Measurements from ENCODE around the gene NCBP2.

Gene NCBP2

GRCh38 chr3:196942226-196942914 is at the start of gene NCBP2:
Gene NCBP2 (minus strand): TSS chr3:196942528. CDS start chr3:196942503, 25 bp downstream.
- peak; percentile 98 for DNase-seq (ENCODE audit: low spot score)

- no peak for DNase-seq (ENCODE audit: low spot score)
Observed at GRCh38 chr3:196991581-196992460, 49.5 kb upstream of the NCBP2 start.

DNA sequence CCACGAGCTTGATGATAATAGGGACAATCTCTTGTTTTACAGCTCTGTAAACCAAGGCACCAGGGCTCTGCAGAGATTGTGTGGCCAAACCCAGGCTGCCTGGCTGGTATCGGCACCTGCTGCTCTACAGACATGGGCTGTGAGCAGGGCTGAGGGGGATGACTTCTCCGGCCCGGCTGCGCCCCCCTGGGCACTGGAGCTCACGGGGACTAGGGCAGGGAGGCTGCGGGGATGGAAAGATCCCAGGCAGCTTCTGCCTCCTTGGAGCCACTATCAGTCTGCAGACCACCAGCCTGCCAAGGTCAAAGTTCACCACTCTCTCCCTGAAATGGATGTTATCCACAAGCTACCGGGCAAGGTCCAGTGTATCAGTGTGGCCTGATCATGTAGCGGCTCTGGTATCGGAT is 48.3 kb upstream of the NCBP2 start:
- DNase-seq (ENCODE audit: low spot score): no peak

- DNase-seq (ENCODE audit: low spot score): peak; percentile 80
Observed at GRCh38 chr3:196989721-196990262, 47.5 kb upstream of the NCBP2 start.

GRCh38 chr3:196988241-196989029 is 46.1 kb upstream of the NCBP2 start:
- no peak for DNase-seq (ENCODE audit: low spot score)

GRCh38 chr3:196987022-196987421 is 44.7 kb upstream of the NCBP2 start:
- DNase-seq (ENCODE audit: low spot score): no peak

- peak; percentile 5 for DNase-seq (ENCODE audit: low spot score)
Observed at GRCh38 chr3:196985954-196986885, 43.9 kb upstream of the NCBP2 start.

DNA sequence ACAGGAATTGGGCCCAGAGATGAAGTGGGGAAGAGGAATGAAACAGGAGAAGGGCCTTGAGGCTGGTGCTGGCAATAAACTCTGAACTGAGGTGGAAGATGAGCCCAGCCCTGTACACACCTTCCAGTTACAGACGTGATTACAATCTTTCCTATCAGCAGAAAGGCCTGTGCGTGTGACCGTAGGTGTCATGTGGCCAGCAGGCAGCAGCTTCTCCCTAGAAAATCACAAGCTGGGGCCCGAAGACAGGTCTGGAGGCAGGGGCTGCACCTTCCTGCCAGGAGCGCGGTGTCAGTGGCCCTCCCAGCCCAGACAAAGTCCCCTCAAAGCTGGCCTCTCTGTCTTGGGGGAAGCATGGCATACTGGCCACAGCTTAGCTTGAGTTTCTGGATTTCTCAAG is 43.0 kb upstream of the NCBP2 start:
- peak; percentile 3 for DNase-seq (ENCODE audit: low spot score)

GRCh38 chr3:196983186-196983585 is 40.9 kb upstream of the NCBP2 start:
- DNase-seq (ENCODE audit: low spot score): no peak

DNA sequence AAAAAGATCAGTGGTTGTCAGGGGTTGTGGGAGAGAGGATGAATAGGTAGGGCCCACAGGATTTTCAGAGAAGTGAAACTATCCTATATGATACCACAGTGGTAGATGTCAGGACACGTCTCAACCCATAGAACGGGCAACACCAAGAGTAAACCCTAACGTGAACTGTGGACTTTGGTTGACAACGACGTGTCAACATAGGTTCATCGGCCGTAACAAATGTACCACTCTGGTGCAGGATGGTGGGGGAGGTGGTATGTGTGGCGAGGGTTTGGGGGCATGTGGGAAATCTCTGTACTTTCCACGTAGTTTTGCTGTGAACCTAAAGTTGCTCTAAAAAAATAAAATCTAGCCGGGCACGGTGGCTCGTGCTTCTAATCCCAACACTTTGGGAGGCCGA is 39.3 kb upstream of the NCBP2 start:
- DNase-seq (ENCODE audit: low spot score): no peak

- peak; percentile 60 for DNase-seq (ENCODE audit: low spot score)
Observed at GRCh38 chr3:196979545-196979944, 37.2 kb upstream of the NCBP2 start.

DNA sequence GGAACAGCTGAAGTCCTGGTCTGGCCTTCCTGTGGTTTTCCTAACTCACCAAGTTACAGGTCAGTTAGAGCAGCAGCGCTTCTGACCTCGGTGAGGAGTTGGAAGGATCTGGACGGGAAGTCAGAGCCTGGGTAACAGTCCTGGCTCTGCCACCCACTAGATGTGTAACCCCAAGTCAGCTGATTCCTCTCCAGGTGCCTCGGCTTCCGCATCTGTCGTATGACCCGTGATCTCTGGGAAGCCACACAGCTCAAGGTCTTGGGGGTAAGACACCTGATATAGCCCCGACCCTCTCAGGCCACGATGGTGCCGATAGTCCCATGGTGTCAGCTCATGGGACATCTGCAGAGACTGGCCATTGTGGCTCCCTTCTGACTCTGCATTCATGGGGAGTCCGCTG is 34.6 kb upstream of the NCBP2 start:
- DNase-seq (ENCODE audit: low spot score): no peak

- no peak for DNase-seq (ENCODE audit: low spot score)
Observed at GRCh38 chr3:196975349-196975748, 33.0 kb upstream of the NCBP2 start.

DNA sequence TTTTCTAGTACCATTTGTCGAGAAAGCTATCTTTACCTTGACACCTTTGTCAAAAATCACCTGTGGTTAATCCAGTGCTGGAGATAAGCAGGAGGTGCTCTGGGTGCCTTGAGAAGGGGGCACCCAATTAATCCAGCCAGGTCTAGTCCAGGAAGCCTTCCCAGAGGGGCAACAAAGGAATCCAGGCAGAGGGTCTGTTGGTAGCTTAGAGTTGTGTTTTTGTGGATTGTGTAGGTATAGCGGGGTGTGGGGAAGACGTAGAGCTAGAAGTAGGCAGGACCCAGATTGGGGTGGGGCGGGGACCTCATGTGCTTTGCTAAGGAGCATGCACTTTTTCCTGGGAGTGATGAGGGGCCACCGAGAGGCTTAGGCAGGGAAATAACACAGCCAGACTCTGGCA is 32.3 kb upstream of the NCBP2 start:
- DNase-seq (ENCODE audit: low spot score): no peak

DNA sequence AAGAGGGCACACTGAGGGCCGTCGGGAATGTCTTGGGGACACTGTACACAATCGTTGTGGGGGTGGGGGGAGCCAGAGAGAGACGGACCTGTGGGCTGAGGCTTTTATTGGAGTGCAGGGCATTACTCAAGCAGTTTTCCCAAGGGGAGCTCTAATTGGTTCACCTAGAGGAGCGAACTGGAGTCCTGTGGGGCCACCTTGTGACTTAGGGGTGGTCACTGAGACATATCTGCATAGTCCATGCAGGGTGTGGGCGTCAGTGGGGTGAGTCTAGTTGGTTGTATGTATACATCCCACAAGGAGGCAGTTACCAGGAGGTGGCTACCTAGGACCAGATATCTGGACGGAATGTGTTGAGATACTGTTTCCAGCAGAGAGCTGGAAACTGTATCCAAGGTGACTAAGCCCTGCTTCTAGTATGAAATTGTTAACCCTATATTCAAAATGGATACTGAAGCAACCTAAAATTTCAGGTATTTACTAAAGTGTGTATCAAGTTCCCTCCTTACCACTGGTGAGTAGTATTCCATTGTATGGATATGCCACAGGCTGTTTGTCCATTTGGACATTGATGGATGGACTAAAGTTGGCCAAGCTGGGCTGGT is 28.9 kb upstream of the NCBP2 start:
- no peak for DNase-seq (ENCODE audit: low spot score)

- DNase-seq (ENCODE audit: low spot score): no peak
Observed at GRCh38 chr3:196970547-196971093, 28.3 kb upstream of the NCBP2 start.

DNA sequence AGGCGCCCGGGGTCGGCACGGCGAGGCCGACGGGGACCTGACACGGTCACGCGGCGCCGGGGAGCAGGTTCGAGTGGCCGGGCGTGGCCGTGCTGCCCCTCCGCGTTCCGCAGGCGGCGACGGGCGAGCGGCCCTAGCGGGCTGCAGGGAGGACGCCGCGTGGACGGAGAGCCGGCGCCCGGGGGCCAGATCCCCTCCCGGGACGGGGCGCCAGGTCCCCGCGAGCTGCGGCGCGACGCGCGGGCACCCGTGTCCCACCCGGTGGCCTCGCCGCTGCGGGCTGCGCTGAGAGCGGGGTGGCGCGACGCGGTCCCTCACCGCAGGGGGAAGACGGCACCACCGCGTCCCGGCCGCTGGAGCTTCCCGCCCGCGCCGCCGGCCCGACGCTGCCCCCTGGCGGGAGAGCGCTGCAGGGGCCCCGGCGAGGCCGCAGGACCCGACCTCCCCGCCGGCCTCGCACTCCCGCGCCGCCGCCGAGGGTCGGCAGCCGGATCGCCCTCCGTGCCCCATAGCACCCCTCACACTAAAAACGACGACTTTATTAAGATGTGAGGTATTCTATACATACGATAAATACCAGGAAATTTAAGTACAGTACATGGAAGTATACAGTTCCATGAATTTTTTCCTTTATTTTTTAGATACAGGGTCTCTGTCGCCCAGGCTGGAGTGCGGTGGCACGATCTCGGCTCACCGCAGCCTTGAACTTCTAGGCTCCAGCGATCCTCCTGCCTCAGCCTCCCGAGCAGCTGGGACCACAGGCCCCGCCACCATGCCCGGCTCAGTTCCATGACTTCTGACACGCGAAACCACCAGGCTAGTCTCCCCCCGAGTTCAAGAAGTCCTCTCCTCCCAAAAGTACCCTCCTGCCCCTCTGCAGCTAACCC is 27.6 kb upstream of the NCBP2 start:
- DNase-seq (ENCODE audit: low spot score): peak; percentile 94

DNA sequence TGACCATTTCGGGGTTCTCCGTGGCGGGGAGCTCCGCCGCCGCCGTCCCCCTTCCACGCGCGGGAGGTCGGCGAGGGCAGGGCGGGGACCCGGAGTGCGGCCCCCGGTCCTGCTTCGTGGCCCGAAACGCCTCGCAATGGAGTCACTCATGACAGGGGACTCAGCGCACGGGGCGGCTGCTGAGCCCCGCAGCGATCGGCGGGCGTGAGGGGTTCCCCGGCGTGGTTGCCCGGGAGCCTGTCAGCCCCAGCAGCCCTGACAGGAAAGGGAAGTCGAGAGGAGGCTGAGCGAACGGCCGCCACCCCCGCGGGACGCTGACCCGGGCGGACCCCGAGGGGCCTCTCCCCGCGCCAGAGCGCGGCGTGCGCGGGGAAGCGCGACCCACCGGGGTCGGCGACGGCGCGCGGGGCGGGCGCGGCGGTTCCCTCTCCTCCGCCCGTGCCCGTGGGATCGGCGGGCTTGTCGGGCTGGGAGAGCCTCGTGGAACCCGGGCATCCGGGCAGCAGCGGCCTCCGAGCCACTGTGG is 26.9 kb upstream of the NCBP2 start:
- peak; percentile 47 for DNase-seq (ENCODE audit: low spot score)

Data from AG20443 (cell line).